GM06990 (cell line): ENCODE measurements around the gene OPCML.

Source experiments
- DNase-seq: peaks from one replicate; pipeline ENCODE4 v3.0.0-alpha.2; 2011; ENCODE audit not compliant: insufficient read length; ENCODE audit errors: extremely low read depth
- H3K27me3 ChIP-seq: replicated peaks from 2 replicates; pipeline ENCODE4 v1.6.0; 2011; ENCODE audit warnings: low read length; ENCODE audit not compliant: control insufficient read depth, insufficient read depth
- H3K36me3 ChIP-seq: 2 replicates; pipeline ENCODE4 v1.5.1; 2011; ENCODE audit warnings: low read length; ENCODE audit not compliant: control insufficient read depth, insufficient read depth
- H3K4me3 ChIP-seq: replicated peaks from 2 replicates; pipeline ENCODE4 v1.5.1; 2011; ENCODE audit warnings: low read depth, mild to moderate bottlenecking, control low read depth, low read length
- CTCF ChIP-seq: IDR thresholded peaks from 2 replicates; pipeline ENCODE4 v1.5.1; 2011; ENCODE audit warnings: low read length, control low read depth, mild to moderate bottlenecking, inconsistent platforms; ENCODE audit not compliant: insufficient read depth, poor library complexity, severe bottlenecking

Gene OPCML

GRCh38 chr11:133065847-133066485 is 466.3 kb downstream of the OPCML start:
- Histone ChIP-seq H3K4me3 (no peak overlapping the region), H3K27me3 (peaks cover 5% of the 10 kb centered on the region), H3K36me3 (no peaks in the 10 kb centered on the region)
- no peak for TF ChIP-seq CTCF
- no peak for DNase-seq

GRCh38 chr11:133064961-133065360 is 467.3 kb downstream of the OPCML start:
- DNase-seq: no peak
- Histone ChIP-seq H3K27me3 (peaks cover 5% of the 10 kb centered on the region), H3K4me3 (no peak overlapping the region), H3K36me3 (no peaks in the 10 kb centered on the region)
- no peak for TF ChIP-seq CTCF

- no peak for DNase-seq
- TF ChIP-seq CTCF: no peak
- Histone ChIP-seq H3K27me3 (peaks cover 5% of the 10 kb centered on the region; the same call in 1 of the 2 replicates), H3K4me3 (no peak overlapping the region), H3K36me3 (no peaks in the 10 kb centered on the region)
These were observed 468.0 kb downstream of the OPCML start for GRCh38 chr11:133064152-133064877.

- Histone ChIP-seq H3K36me3 (no peaks in the 10 kb centered on the region), H3K27me3 (peaks cover 6% of the 10 kb centered on the region; the same call in 1 of the 2 replicates), H3K4me3 (no peak overlapping the region)
- no peak for TF ChIP-seq CTCF
- no peak for DNase-seq
These were observed 473.8 kb downstream of the OPCML start for GRCh38 chr11:133058501-133058900.

- no peak for TF ChIP-seq CTCF
- Histone ChIP-seq H3K27me3 (peaks cover 2% of the 10 kb centered on the region; the same call in 1 of the 2 replicates), H3K4me3 (no peak overlapping the region), H3K36me3 (no peaks in the 10 kb centered on the region)
- DNase-seq: no peak
These were observed 479.1 kb downstream of the OPCML start for GRCh38 chr11:133053124-133053776.
